Measurements from ENCODE around the gene NKIRAS1. TPM values are rescaled to one million over a fixed set of nuclear protein-coding genes. Genes with fewer than 3 reads are reported as not detected.
"Not testable (repeated sequence)": the region's sequence is repeated elsewhere in the genome, so short reads cannot be mapped to it uniquely, and the experiment has no call there.

NKIRAS1 gene
- total RNA-seq, 1 donor from 2014 or later = 8.4 TPM

GRCh38 chr3:23875113-23875725 is 41.6 kb downstream of the NKIRAS1 start:
- intact Hi-C loops (cut with DNase I) = no loop called here
- no peaks in the 10 kb centered on the region for H3K9me3 ChIP-seq
- no peaks in the 10 kb centered on the region for H3K27me3 ChIP-seq
- TF ChIP-seq CTCF (IDR thresholded peaks at IDR 0.05) = no peak
- H3K36me3 ChIP-seq = no peaks in the 10 kb centered on the region
- DNase-seq = no peak
- no peak for ATAC-seq
- H3K4me1 ChIP-seq = peaks cover 24% of the 10 kb centered on the region
- H3K4me3 ChIP-seq = no peak overlapping the region
- H3K27ac ChIP-seq = no peak overlapping the region

GRCh38 chr3:23874359-23875112 is 42.3 kb downstream of the NKIRAS1 start:
- no peak for TF ChIP-seq CTCF (IDR thresholded peaks at IDR 0.05)

GRCh38 chr3:23873941-23874340 is 42.8 kb downstream of the NKIRAS1 start:
- H3K27ac ChIP-seq = no peak overlapping the region
- TF ChIP-seq CTCF (IDR thresholded peaks at IDR 0.05) = no peak
- ATAC-seq = no peak
- no peaks in the 10 kb centered on the region for H3K9me3 ChIP-seq
- H3K36me3 ChIP-seq = no peaks in the 10 kb centered on the region
- no peak for DNase-seq
- H3K4me1 ChIP-seq = peaks cover 24% of the 10 kb centered on the region
- intact Hi-C loops (cut with DNase I) = loop anchor here (5.0 kb wide), 1 partner anchor 567 kb away; no protein-coding TSS in a partner anchor
- H3K27me3 ChIP-seq = no peaks in the 10 kb centered on the region
- no peak overlapping the region for H3K4me3 ChIP-seq

More at GRCh38 chr3:23874359-23875112, 42.3 kb downstream of the NKIRAS1 start:
- no peaks in the 10 kb centered on the region for H3K27me3 ChIP-seq
- DNase-seq (no peak), ATAC-seq (no peak)
- intact Hi-C loops (cut with DNase I) = loop anchor here (5.0 kb wide), 1 partner anchor 567 kb away; no protein-coding TSS in a partner anchor
- H3K27ac ChIP-seq = no peak overlapping the region
- H3K36me3 ChIP-seq = no peaks in the 10 kb centered on the region
- no peak overlapping the region for H3K4me3 ChIP-seq
- H3K9me3 ChIP-seq = no peaks in the 10 kb centered on the region
- H3K4me1 ChIP-seq = peaks cover 24% of the 10 kb centered on the region

- no peak for DNase-seq
- ATAC-seq = no peak
- Histone ChIP-seq H3K36me3 (no peaks in the 10 kb centered on the region), H3K27ac (no peak overlapping the region), H3K27me3 (no peaks in the 10 kb centered on the region), H3K9me3 (no peaks in the 10 kb centered on the region), H3K4me1 (peaks cover 16% of the 10 kb centered on the region), H3K4me3 (no peak overlapping the region)
- no peak for TF ChIP-seq CTCF (IDR thresholded peaks at IDR 0.05)
- intact Hi-C loops (cut with DNase I) = loop anchor here (5.0 kb wide), 1 partner anchor 565 kb away; no protein-coding TSS in a partner anchor
Observed at GRCh38 chr3:23872330-23872729, 44.5 kb downstream of the NKIRAS1 start.

GRCh38 chr3:23871361-23871760 is 45.4 kb downstream of the NKIRAS1 start:
- H3K9me3 ChIP-seq, DNase-seq, H3K36me3 ChIP-seq, ATAC-seq, H3K4me1 ChIP-seq, H3K27ac ChIP-seq, H3K4me3 ChIP-seq, H3K27me3 ChIP-seq: not testable (repeated sequence)
- intact Hi-C loops (cut with DNase I) = loop anchor here (5.0 kb wide), 1 partner anchor 564 kb away; no protein-coding TSS in a partner anchor

GRCh38 chr3:23870663-23871043 is 46.1 kb downstream of the NKIRAS1 start:
- not testable (repeated sequence) for H3K36me3 ChIP-seq, H3K27me3 ChIP-seq, ATAC-seq, DNase-seq, H3K9me3 ChIP-seq, H3K27ac ChIP-seq, H3K4me3 ChIP-seq
- H3K4me1 ChIP-seq = peaks cover 15% of the 10 kb centered on the region
- intact Hi-C loops (cut with DNase I) = loop anchor here (5.0 kb wide), 1 partner anchor 563 kb away; no protein-coding TSS in a partner anchor
